Naive B cell (primary cell): ENCODE results near the gene METAP1. TPM values are rescaled to one million over a fixed set of nuclear protein-coding genes. Genes with fewer than 3 reads are reported as not detected.
"Not testable (repeated sequence)": the region's sequence is repeated elsewhere in the genome, so short reads cannot be mapped to it uniquely, and the experiment has no call there.

Experiments used
- ATAC-seq, 2 donors: fragments of 150-1000 bp; cut with Tn5 transposase; 2 replicates each; pipeline ENCODE4 v1.10.0; 2021; ENCODE audit warnings: low read depth in 2 of 2, mild to moderate bottlenecking in 2 of 2, moderate library complexity in 2 of 2
- DNase-seq: peaks from one replicate; pipeline ENCODE4 v3.0.0; 2022
- H3K27ac Mint-ChIP-seq, 6 donors: one replicate each; pipeline ENCODE4 v1.8.0; 2020 to 2022; ENCODE audit warnings: mild to moderate bottlenecking in 6 of 6, mixed read lengths in 6 of 6, moderate library complexity in 5 of 6, inconsistent platforms in 2 of 6
- H3K27me3 Mint-ChIP-seq, 3 donors: one replicate each; pipeline ENCODE4 v1.8.0; 2021 to 2022; ENCODE audit warnings: mixed read lengths in 3 of 3, mild to moderate bottlenecking in 1 of 3
- H3K36me3 Mint-ChIP-seq, 2 donors: one replicate each; pipeline ENCODE4 v1.8.0; 2020 to 2022; ENCODE audit warnings: mixed read lengths in 2 of 2, inconsistent platforms in 1 of 2, mild to moderate bottlenecking in 1 of 2
- H3K4me1 Mint-ChIP-seq, 3 donors: one replicate each; pipeline ENCODE4 v1.8.0; 2020 to 2022; ENCODE audit warnings: mixed read lengths in 3 of 3, inconsistent platforms in 1 of 3, mild to moderate bottlenecking in 1 of 3, moderate library complexity in 1 of 3
- H3K4me3 Mint-ChIP-seq, 8 donors: one replicate each; pipeline ENCODE4 v1.8.0; 2020 to 2022; ENCODE audit warnings: mild to moderate bottlenecking in 8 of 8, mixed read lengths in 8 of 8, moderate library complexity in 8 of 8, inconsistent platforms in 2 of 8
- H3K9me3 Mint-ChIP-seq, 7 donors: one replicate each; pipeline ENCODE4 v1.8.0; 2020 to 2022; ENCODE audit warnings: mixed read lengths in 7 of 7, mild to moderate bottlenecking in 5 of 7, inconsistent platforms in 2 of 7, moderate library complexity in 1 of 7
- polyA plus RNA-seq, 6 donors: library from polyadenylated mRNA; unstranded; fragments of 300-500 nt; fragmentation: Illumina TruSeq; gene quantifications; one replicate each; pipeline ENCODE4 v1.2.3, GENCODE V29; 2021; ENCODE audit warnings: low read depth in 6 of 6

Gene METAP1
- polyA plus RNA-seq, 6 donors from 2014 or later, result 12.8 to 30.3 (median 24.6) TPM

DNA sequence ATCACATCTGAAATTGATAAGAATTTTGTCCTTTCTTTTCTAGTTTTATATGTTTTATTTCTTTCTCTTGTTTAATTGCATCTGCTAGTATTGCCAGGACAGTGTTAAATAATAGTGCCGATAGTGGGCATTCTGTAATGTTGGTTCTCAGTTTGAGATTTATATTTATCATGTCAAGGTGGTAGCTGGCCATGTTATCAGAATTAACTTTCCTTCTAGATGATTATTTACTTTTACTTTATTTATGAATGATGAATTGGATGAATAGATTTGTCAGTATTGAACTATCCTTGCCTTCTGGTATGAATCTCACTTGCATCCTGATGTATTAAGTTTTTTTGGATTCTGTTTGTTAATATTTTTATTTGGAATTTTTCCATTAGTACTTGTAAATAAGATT, 42.7 kb downstream of the METAP1 start:
- Mint-ChIP-seq H3K36me3 (peaks cover 7 to 36% of the 10 kb centered on the region in 2 donors), H3K27ac (no peak overlapping the region), H3K9me3 (peaks cover 0 to 11% (median 7%) of the 10 kb centered on the region in 7 donors), H3K4me1 (peaks cover 3 to 13% (median 3%) of the 10 kb centered on the region in 3 donors), H3K4me3 (no peak overlapping the region), H3K27me3 (no peaks in the 10 kb centered on the region)
- ATAC-seq, result no peak
- no peak for DNase-seq

DNA sequence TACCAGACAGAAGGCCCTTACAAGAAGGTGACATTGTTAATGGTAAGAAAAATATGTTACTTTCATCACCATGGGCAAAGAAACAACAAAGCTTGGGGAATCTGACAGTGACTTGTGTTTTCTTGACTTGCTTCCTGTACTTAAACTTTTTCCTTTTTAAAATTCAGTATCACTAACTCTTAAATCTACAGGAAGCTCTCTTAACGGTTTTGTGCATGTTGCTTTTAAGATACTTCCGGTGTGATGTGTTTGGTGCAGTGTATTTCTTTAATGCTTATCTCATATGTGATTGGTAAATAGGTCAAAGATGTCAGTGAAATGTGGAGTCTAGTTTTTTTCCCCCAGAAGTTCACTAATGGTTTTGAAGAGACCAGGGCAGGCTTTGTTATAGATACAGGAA, 47.8 kb downstream of the METAP1 start:
- Mint-ChIP-seq H3K9me3 (peaks cover 0 to 4% (median 1%) of the 10 kb centered on the region in 7 donors), H3K27ac (peak overlapping the region; percentile 0 to 96 (median 82)), H3K36me3 (peaks cover 8 to 18% of the 10 kb centered on the region in 2 donors), H3K4me1 (peaks cover 8 to 11% (median 9%) of the 10 kb centered on the region in 3 donors), H3K27me3 (no peaks in the 10 kb centered on the region), H3K4me3 (peak overlapping the region in 3 of 8 donors; percentile 7 to 58 (median 43))
- peak in 1 of 2 donors; percentile 21 for ATAC-seq
- DNase-seq, result no peak

DNA sequence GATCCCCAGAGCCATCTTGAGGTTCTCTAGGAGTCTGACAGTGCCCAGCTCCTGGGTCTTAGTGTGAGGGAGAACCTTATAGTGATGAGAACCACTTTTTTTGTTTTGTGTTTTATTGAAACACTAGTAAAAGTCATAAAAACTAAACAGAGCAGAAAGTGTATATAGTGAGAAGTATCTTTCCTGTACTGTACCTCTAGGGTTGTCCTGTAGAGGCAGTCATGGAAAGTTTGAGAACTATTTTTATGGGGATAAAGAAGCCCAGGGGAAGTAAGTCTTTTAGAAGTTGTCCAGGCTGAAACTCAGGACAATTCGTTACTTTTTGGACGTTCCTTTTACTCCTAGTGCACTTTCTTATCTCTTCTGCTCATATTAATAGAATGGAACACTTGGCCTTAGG, 52.2 kb downstream of the METAP1 start:
- H3K36me3 Mint-ChIP-seq, result peaks cover 16 to 23% of the 10 kb centered on the region in 2 donors
- no peak overlapping the region for H3K27ac Mint-ChIP-seq
- no peaks in the 10 kb centered on the region for H3K9me3 Mint-ChIP-seq

DNA sequence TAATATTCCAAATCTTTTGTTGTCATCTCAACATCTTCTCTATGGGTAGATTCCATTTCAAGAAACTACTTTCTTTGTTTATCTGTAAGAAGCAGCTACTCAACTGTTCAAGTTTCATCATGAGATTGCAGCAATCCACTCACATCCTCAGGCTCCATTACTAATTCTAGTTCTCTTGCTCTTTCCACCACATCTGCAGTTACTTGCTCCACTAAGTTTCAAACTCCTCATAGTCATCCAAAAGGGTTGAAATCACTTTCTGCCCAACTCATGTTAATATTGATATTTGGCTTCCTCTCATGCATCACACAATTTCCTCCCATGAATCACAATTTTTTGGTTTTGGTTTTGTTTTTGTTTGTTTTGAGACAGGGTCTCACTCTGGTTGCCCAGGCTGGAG, 57.4 kb downstream of the METAP1 start:
- no peak overlapping the region for H3K4me3 Mint-ChIP-seq
- H3K36me3 Mint-ChIP-seq, result peaks cover 11 to 15% of the 10 kb centered on the region in 2 donors
- no peak for ATAC-seq
- DNase-seq, result no peak
- H3K27me3 Mint-ChIP-seq, result no peaks in the 10 kb centered on the region
- no peaks in the 10 kb centered on the region for H3K9me3 Mint-ChIP-seq
- H3K4me1 Mint-ChIP-seq, result peaks cover 14 to 20% (median 16%) of the 10 kb centered on the region in 3 donors
- peak overlapping the region in 1 of 6 donors; percentile 8 for H3K27ac Mint-ChIP-seq

More for the DNA sequence above, 52.2 kb downstream of the METAP1 start:
- Mint-ChIP-seq H3K27me3 (no peaks in the 10 kb centered on the region), H3K4me1 (peaks cover 16 to 18% (median 17%) of the 10 kb centered on the region in 3 donors), H3K4me3 (no peak overlapping the region)
- DNase-seq (no peak), ATAC-seq (no peak)

DNA sequence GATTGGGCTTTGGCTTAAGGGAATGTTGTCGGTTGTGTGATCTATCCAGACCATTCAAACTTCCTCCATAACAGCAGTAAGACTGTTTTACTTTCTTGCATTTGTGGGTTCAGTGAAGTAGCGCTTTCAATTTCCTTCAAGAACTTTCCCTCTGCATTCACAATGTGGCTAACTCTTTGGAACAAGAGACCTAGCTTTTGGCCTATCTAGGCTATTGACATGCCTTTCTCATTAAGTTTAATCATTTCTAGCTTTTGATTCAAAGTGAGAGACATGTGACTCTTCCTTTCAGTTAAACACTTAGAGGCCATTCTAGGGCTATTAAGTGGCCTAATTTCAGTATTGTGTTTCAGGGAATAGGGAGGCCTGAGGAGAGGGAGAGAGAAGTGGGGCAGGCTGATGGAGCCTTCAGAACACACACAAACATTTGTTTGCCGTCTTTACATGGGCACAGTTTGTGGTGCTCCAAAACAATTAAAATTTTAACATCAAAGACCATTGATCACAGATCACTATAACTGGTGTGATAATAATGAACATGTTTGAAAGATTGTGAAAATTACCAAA, 59.0 kb downstream of the METAP1 start:
- Mint-ChIP-seq H3K27me3 (no peaks in the 10 kb centered on the region), H3K9me3 (no peaks in the 10 kb centered on the region), H3K4me3 (no peak overlapping the region), H3K4me1 (peaks cover 14 to 20% (median 16%) of the 10 kb centered on the region in 3 donors), H3K27ac (peak overlapping the region in 1 of 6 donors; percentile 75), H3K36me3 (peaks cover 11 to 15% of the 10 kb centered on the region in 2 donors)
- ATAC-seq, result no peak
- DNase-seq, result no peak

DNA sequence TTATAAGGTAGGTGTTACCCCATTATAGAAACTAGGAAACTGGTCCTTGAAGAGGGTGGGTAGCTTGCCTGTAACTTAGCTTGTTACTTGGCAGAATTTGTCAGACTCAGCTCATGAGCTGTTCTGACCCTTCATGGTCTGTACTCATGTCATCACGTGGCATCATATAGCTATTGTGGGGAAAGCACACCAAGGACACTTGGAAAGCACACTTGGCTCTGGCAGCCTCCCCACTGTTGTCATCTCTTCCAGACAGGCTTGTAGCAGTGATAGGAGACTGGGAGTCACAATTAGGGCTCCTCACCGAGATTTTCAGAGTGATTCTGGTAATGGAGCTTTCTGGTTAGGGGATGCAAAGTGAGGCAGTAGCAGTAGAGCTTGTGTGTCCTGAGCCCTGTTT, 62.7 kb downstream of the METAP1 start:
- H3K27ac Mint-ChIP-seq, result peak overlapping the region in 1 of 6 donors; percentile 32
- DNase-seq, result no peak
- no peak for ATAC-seq
- H3K4me1 Mint-ChIP-seq, result peaks cover 6 to 8% (median 7%) of the 10 kb centered on the region in 3 donors
- no peaks in the 10 kb centered on the region for H3K27me3 Mint-ChIP-seq
- H3K4me3 Mint-ChIP-seq, result no peak overlapping the region
- peaks cover 11 to 13% of the 10 kb centered on the region in 2 donors for H3K36me3 Mint-ChIP-seq
- H3K9me3 Mint-ChIP-seq, result no peaks in the 10 kb centered on the region

GRCh38 chr4:99059550-99059949, 64.0 kb downstream of the METAP1 start:
- H3K4me1 Mint-ChIP-seq, result peaks cover 6 to 8% (median 7%) of the 10 kb centered on the region in 3 donors
- no peak overlapping the region for H3K4me3 Mint-ChIP-seq
- no peak for DNase-seq
- H3K27ac Mint-ChIP-seq, result peak overlapping the region in 2 of 6 donors; percentile 12 to 55
- no peaks in the 10 kb centered on the region for H3K27me3 Mint-ChIP-seq
- no peak for ATAC-seq
- no peaks in the 10 kb centered on the region for H3K9me3 Mint-ChIP-seq
- peaks cover 11 to 13% of the 10 kb centered on the region in 2 donors for H3K36me3 Mint-ChIP-seq

DNA sequence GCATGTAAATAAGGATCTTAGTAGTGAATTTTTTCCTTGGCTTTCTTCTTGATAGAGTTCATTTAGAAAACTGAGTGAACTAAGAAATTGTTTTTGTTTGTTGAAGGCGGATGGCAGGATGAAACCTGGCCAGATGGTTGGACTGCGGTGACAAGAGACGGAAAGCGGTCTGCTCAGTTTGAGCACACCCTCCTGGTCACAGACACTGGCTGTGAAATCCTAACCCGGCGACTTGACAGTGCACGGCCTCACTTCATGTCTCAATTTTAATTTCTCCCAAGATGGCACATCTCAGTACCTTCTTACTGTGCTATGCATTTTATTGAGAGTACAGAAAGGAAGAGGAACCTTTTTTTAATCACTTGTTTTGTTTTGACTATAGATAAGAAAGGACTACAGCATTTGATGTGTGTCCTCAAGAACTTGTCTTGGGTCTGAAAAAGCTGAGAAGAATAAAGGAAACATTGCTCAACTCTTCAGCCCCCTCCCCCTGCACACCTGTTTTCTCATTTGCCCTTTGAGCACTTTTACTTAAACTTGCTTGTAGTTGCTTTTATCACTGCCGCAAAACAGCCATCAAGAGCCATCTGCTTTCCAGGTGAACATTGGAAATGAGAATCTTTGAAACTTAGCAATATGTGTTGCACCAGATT, 65.7 kb downstream of the METAP1 start:
- ATAC-seq (no peak), DNase-seq (no peak)
- H3K36me3 Mint-ChIP-seq, result peaks cover 11 to 15% of the 10 kb centered on the region in 2 donors
- H3K4me1 Mint-ChIP-seq, result peaks cover 1 to 2% (median 1%) of the 10 kb centered on the region in 3 donors
- H3K27me3 Mint-ChIP-seq, result no peaks in the 10 kb centered on the region
- H3K9me3 Mint-ChIP-seq, result peaks cover 0 to 4% (median 0%) of the 10 kb centered on the region in 7 donors
- peak overlapping the region in 1 of 8 donors; percentile 31 for H3K4me3 Mint-ChIP-seq
- no peak overlapping the region for H3K27ac Mint-ChIP-seq

DNA sequence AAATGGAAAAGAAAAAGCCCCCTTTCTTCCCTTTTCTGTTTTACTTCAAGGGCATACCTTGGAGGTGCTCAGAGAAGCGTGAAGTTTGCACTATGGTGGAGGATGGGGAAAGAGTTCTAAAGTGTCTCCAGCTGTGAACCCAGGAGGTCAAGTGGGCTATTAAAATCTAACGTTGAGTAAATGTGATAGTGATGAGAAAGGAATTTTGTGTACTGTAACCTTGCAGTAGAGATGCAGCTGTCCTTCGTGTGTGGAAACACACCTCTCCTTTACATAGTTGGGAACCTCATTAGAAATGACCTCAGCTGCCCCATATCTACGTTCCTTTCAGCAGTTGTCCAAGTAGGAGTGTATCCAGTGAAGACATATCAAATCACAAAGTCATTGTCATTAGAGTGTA, 66.6 kb downstream of the METAP1 start:
- no peak for ATAC-seq
- Mint-ChIP-seq H3K4me1 (no peaks in the 10 kb centered on the region), H3K27me3 (no peaks in the 10 kb centered on the region)

DNA sequence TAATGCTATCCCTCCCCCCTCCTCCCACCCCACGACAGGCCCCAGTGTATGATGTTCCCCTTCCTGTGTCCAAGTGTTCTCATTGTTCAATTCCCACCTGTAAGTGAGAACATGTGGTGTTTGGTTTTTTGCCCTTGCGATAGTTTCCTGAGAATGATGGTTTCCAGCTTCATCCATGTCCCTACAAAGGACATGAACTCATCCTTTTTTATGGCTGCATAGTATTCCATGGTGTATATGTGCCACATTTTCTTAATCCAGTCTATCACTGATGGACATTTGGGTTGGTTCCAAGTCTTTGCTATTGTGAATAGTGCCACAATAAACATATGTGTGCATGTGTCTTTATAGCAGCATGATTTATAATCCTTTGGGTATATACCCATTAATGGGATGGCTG, 70.0 kb downstream of the METAP1 start:
- H3K36me3 Mint-ChIP-seq, result peaks cover 0 to 13% of the 10 kb centered on the region in 2 donors
- H3K27me3 Mint-ChIP-seq, H3K4me1 Mint-ChIP-seq, H3K4me3 Mint-ChIP-seq, H3K27ac Mint-ChIP-seq, DNase-seq, H3K9me3 Mint-ChIP-seq, ATAC-seq: not testable (repeated sequence)

More for the DNA sequence above, 66.6 kb downstream of the METAP1 start:
- no peak for DNase-seq
- Mint-ChIP-seq H3K4me3 (no peak overlapping the region), H3K9me3 (peaks cover 0 to 4% (median 0%) of the 10 kb centered on the region in 7 donors), H3K36me3 (peaks cover 11 to 19% of the 10 kb centered on the region in 2 donors), H3K27ac (peak overlapping the region in 2 of 6 donors; percentile 40 to 53)

DNA sequence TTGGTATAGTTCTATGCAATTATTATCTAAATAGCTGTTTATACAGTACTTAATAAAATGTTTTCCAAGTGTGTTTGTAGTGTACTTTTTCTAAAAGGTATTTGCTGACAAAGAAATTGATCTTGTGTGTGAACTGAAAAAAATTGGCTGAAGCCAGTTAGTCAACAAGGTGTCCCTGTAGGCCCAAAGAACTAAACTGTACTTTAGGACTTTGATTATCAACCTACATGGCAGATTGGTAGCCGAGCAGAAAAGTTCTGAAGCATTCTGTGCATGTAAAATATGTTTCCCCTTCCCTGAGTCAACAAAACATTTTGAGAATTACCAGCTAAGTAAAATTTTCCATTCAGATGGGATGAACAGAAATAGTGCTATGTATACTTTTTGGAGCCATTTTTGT, 72.1 kb downstream of the METAP1 start:
- no peak for DNase-seq
- no peaks in the 10 kb centered on the region for H3K4me1 Mint-ChIP-seq
- no peaks in the 10 kb centered on the region for H3K27me3 Mint-ChIP-seq
- H3K4me3 Mint-ChIP-seq, result no peak overlapping the region
- H3K27ac Mint-ChIP-seq, result no peak overlapping the region
- ATAC-seq, result no peak
- H3K9me3 Mint-ChIP-seq, result peaks cover 0 to 4% (median 0%) of the 10 kb centered on the region in 7 donors
- H3K36me3 Mint-ChIP-seq, result peaks cover 0 to 11% of the 10 kb centered on the region in 2 donors

GRCh38 chr4:99071159-99071558, 75.6 kb downstream of the METAP1 start:
- H3K4me3 Mint-ChIP-seq, result no peak overlapping the region
- peaks cover 0 to 1% (median 0%) of the 10 kb centered on the region in 3 donors for H3K4me1 Mint-ChIP-seq
- peak overlapping the region in 3 of 6 donors; percentile 15 to 90 (median 69) for H3K27ac Mint-ChIP-seq
- H3K9me3 Mint-ChIP-seq, result no peaks in the 10 kb centered on the region
- DNase-seq (no peak), ATAC-seq (no peak)
- H3K27me3 Mint-ChIP-seq, result no peaks in the 10 kb centered on the region
- H3K36me3 Mint-ChIP-seq, result peaks cover 0 to 21% of the 10 kb centered on the region in 2 donors

DNA sequence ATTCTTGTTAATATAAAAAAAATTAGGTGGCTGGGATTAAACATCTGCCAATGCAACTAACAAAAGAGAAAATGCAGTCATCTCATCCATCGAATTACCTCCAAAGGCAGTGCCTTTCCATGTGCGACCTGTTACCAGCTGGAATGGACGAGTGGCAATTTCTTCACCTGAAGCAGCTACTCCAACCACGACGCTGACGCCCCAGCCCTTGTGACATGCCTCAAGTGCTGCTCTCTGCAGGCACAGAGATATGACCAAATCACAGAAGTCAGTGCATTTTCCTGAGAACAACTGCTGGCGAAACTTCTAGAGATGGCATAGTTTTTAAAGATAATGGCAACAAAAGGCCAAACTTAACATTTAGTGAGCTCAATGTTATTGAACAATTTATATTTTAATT, 79.3 kb downstream of the METAP1 start:
- no peaks in the 10 kb centered on the region for H3K9me3 Mint-ChIP-seq
- no peak for ATAC-seq
- peaks cover 0 to 30% of the 10 kb centered on the region in 2 donors for H3K36me3 Mint-ChIP-seq
- H3K4me3 Mint-ChIP-seq, result no peak overlapping the region
- H3K27ac Mint-ChIP-seq, result no peak overlapping the region
- H3K27me3 Mint-ChIP-seq, result no peaks in the 10 kb centered on the region
- DNase-seq, result no peak
- H3K4me1 Mint-ChIP-seq, result peaks cover 1 to 3% (median 1%) of the 10 kb centered on the region in 3 donors
